Amniotic stem cell (primary cell): ENCODE data around the gene NT5M.

ENCODE experiments used
- DNase-seq: peaks from one replicate; lab custom pipeline; 2025; lab: John Stamatoyannopoulos, UW

Gene NT5M

DNA sequence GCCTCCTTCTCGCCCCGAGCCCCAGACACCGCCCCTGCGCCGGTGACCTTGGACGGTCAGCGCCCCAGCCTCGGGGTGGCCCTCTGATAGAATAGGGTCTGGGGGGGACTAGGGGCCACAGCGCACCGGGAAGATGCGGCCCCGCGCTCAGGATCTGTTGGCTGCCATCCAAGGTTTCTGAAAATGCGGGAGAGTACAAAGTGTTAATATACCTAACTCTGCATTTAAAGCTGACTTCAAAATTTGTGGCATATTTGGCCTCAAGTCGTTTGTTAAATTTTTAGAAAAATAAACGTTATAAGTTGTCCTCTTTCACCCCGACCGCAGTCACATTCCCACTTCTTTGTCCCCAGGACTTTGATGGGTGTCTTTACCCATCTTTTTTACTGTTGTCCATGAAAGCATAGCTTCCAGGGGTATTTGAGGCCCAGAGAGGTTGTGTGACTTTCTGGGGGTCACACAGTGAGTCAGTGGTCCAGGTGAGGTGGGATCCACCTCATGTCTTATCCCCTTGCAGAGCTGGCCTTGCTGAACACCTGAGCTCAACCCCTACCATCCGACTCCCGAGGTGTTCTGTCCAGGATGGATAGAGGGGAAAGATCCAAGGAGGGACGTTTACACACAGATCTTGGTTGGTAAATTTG is 796 bp downstream of the NT5M start:
- DNase-seq = no peak

DNA sequence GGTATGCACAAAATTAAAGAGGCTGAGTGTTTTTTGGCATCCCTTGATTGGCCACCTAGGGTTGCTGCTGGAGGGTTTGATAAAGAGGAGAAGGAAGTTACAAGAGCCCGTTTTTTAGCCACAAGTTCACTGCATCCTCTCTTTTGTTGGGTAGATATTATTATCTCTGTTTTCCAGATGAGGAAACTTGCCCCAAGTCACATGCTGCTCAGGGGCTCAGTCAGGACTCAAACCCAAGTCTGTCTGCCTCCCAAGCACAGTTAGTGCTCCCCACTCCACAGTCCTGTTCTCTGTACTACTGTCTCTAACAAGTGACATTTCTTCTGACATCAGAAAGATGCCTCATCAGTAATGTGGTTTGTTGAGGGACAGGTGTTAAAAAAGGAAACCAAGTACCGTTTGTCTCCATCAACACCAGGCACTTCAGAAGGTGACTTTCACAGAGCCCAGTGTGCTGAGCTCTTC is 1.4 kb downstream of the NT5M start:
- no peak for DNase-seq

DNA sequence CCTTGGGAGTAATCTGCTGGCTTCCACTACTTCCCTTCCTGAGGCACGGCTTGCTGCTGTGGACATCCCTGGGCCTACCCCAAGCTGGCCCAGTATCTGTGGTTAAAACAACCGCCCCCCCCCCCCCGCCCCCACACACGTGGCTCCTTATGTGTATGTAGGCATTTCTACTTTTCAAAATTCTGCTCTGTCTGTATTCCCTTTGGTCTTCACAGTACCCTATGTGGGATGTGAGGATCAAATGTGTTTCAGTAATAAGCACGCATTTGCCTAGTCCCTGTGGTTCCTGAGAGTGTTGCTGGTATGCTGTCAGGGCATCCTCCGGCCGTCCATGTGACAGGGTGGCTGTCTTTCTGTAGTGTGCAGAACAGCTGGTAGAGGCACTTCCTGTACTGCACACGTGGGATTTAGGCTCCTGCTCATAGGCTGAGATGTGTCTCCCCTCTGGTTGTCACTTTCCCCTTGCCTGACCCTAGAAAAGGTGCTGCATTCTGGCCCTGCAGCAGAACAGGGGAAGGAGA is 2.2 kb downstream of the NT5M start:
- DNase-seq = no peak

DNA sequence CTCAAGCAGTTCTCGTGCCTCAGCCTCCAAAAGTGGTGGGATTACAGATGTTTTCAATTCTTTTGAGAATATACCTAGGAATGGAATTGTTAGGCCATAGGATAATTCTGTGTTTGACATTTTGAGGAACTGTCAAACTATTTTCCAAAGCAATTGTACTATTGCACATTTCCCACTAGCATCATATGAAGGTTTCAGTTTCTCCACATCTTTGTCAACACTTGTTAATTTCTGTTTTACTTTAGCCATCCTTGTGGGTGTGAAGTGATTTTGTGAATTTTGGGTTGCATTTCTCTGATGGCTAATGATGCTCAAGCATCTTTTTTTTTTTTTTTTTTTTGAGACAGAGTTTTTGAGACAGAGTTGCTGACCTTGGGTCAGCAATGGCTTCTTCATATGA is 6.2 kb downstream of the NT5M start:
- no peak for DNase-seq

DNA sequence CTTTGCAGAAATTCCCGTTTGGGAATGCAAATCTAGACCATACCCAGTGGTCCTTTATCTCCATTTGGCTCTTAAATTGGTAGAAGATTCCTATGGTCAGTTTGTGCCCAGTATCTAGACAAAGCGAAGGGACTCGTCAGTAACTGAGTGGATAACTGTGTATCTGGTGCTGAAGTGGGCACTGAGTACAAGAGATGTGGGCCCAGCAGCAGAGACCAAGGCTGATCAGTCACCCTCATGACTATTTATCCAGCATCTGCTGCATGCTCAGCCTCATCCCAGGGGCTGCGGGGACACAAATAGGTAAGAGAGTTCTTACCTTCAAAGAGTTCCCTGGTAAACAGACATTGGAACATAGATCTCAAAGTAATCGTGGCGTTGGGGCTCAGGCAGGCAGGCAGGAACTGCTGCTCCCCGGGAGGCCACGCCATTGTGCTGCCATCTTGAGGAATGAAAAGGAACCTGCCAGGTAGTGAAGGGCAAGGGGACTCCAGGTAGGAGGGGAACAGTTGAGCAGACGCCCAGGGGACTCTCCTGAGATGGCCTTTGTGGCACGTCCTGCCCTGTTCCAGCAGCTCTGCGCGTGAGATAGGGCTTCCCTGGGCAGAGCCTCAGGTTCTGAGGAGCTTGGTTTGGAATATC is 10.3 kb downstream of the NT5M start:
- DNase-seq = no peak

DNA sequence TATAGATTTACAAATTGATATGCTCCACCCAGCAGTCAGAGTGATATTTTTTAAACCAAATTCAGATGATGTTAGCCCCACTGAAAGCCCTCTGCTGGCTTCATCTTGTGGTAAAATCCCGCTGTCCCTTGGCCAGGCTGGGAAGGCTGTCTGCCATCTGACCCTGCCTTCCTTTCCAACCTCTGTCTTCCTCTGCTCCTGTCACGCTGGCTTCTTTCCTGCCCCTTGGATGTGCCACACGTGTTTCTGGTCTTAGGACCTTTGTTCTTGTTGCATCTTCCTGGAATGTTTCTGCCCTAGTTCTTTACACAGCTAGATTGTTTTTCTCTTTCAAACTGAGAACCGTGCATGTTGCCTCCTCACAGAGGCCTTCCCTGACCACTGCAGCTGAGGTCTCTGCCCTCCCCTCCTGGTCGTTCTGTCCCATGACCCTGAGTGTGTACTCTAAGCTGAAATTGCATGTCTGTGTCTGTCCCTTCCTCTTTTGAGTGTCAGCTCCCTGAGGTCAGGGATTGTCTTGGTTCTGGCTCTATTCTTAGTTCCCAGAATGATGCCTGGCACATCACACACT is 11.4 kb downstream of the NT5M start:
- no peak for DNase-seq

DNA sequence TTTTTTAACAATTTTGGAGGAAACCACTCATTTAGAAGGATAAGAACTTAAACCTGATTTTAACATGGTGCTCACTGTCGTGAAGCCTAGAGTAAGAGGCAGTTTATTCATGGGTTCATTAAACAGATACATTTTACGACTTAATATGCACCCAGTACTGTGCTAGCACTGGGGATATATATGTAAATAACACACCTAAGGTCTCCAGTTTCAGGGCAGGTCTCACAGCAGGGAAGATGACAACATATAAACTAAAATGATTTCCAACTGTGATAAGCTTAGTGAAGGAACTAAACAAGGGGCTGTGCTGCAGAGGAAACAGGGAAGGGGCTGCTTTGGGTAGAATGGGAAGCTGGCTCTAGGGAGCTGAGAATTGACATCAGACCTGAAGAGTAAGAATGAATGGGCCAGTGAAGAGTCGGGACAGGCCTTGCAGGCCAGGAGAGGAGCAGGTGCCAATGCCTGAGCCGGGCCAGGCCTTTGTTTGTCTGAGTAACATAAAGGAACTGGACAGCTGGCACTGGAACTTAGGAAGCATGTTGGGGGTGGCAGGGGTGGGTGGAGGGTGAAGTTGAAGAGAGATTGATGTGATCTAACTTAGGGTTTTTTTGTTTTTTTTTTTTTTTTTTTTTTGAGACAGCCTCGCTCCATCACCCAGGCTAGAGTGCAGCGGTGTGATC is 12.1 kb downstream of the NT5M start:
- no peak for DNase-seq

DNA sequence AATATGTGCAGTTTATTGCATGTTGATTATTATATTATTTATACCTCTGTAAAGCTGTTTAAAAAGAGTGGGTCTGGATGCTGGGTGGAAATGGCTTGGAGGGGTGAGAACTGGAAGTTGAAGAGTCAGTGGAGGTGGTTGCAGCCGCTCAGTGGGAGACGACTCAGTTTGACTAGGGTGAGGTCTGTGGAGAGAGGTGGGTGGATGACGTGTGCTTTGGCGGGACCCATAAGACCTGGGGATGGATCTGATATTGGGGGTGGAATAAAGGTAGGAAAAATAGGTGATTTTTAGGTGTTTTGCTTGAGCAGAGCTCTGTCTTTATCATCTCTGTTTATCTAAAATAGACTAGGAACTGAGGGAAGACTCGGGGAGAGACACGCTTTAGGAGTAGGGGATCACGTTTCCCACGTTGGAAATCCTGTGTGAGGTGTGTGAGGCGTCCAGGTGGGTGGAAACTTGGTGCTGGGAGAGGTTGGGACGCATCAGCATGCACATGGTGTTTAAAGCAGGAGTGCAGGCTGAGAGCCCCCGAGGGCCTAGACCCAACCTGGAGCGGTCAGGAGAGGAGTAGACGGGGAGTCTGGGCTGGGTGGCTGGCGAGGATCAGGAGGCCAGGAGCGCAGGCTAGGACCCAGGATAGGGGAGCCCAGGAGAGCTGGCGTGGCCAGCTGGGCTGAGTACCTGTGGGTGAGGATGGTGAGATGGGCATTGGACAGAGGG is 17.2 kb downstream of the NT5M start:
- DNase-seq = no peak

DNA sequence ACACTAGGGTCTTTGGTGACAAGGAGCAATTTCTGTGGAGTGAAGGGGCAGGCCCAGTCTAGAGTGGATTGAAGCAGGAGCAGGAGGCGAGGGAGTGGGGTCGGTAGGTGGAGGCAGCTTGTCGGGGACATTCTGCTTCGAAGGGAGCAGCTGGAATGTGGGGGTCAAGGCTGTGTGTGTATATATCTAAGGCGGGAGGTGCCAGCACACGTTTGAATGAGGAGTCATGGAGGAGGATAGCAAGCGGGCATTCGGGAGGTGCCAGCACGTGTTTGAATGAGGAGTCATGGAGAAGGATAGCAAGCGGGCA is 17.7 kb downstream of the NT5M start:
- DNase-seq = no peak

DNA sequence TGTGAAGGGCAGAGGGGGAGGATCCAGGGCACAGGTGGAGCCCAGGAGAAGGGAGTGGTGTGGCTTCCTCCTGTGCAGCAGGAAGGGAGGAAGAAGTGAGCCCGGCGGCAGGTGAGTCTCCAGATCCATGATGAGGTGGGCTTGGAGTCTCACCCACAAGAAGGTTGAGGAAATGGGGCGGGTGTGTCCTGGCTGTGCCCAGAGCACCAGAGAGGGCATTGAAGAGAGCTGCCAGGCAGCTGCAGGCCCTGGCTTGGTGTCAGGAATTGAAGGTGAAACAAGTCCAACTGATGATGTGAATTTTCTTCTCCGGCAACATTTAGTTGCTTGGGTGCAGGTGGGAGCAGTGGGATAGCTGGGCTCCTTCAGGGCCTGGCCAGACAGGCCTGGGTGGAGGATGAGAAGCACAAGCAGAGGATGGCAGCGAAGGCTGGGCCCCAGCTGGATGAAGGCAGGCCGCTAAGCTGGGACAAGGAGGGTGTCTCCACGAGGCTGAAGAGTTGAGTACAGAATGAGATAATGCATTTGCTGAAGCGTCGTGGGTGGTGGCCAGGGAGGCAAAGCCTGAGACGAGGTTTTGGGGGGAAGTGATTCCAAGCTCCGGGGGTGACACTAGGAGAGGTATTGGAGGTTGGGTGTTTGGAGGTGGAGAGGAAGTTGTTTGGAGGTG is 18.3 kb downstream of the NT5M start:
- no peak for DNase-seq

DNA sequence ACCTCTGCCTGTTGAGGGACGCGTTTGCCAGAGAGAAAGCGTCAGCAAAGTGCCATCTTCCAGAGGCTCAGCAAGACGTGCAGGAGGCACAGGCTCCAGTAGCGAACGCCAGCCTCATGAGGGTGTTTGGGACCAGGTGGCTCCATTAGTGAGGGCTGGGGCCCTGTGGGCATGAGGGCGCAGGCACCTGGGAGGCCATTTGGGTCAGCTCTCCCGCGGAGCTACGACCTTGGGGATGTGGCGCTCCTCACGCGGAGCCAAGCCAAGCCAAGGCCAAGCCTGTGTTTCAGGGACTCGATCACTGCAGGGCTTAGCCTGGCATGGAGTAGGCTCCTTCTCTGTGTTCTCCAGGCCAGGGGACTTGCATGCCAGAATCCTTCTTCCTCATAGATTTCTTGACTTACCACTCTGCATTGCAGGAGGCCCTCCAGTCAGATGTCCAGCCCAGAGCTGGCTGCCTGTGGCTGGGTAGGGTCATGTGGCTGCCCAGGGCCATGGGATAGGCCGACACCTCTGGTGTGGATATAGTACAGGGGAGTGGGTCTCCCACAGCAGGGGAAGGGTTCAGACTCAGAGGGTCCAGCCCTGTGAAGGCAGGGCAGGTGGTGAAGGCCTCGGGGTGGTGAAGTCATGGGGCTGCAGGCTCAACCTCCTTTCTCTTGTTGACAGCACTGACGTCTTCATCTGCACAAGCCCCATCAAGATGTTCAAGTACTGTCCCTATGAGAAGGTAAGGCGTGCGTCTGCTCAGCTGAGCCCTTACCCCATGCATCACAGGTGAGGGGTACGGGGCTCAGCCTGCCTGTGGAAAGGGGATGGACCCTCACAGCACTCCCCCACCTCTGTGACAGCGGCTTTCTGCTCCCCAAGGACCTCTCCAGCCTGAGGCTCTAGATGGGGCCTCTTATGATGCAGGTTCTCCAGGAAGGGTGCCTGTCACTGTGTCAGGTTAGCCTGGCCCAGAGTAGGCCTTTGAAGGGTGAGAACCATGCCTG is 19.6 kb downstream of the NT5M start:
- no peak for DNase-seq

DNA sequence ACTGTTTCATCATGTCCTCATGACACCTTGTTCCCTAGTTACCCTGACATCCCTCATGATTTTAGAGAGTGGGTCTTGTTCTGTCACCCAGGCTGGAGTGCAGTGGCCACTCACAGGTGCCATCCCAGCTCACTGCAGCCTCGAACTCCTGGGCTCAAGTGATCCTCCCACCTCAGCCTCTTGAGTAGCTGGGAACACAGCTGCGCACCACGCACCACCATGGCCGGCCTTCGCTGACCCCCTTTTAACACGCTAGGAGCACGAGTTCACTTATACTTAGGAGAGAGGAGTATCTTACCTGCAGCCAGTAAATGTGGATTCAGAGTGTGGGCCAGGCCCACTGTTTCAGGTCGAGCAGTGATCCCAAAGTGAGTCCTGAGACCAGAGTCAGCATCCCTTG is 21.4 kb downstream of the NT5M start:
- no peak for DNase-seq

DNA sequence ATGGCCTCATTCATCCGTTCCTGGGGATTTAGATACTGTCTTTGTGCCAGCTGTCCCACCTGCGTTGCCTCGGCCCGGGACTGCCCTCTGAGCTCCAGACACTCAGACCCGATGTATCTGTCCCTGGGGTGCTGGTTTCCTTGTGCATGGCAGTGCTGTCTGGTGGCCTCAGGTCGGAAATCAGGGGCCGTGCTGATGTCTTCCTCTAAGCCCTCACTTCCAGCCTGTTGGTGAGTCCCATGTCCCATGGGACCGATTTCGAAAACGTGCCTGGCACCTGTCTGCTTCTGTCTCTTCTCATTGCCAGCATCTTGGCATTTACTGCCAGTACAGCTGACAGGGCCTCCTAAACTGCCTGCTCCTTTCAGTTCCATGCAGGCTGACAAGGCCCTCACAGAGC is 22.1 kb downstream of the NT5M start:
- DNase-seq = no peak

DNA sequence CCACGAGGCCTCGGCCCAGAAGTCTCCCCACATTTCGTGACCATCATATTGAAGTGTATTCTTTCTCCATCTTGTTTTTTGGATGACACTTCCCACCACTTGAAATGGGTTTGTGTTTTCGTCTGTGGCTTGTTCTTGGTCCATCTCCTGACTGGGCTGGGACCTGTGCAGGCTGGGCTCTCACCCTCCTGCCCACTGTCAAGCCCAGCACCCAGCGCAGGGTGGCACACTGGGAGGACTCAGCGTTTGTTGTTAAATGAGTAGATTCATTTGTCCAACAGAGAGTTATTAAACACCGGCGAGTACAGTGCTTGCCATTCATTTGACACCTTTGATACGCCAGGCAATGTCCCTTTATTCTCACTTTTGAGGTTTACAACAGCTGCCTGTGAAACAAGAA is 22.6 kb downstream of the NT5M start:
- no peak for DNase-seq

DNA sequence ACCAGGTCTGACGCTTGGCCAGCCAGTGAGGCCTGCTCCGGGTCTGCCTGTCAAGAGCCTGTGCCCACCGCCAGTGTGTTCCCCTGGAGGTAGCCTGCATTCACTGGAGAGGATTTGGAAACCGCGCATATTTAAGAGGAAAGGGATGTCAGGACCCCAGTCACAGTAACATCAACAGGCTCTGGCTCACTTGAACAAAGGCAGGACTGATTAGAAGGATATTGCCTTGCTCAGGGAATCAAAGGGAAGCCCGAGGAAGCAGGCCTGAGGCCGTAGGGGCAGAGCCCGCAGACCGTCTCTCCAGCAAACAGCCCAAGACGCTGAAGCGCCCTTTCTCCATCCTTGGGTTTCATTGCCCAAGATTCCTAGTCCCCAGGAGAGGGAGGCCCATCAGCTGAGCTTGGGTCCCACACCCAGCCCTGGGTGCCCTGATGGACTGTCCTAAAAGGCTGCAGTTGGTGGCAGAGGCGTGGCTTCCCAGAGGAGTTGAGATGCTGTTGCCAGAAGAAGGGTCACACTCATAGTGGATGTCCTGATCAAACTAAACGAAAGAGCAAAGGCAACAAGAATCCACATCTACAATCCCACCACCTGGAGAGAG is 23.2 kb downstream of the NT5M start:
- DNase-seq = no peak

DNA sequence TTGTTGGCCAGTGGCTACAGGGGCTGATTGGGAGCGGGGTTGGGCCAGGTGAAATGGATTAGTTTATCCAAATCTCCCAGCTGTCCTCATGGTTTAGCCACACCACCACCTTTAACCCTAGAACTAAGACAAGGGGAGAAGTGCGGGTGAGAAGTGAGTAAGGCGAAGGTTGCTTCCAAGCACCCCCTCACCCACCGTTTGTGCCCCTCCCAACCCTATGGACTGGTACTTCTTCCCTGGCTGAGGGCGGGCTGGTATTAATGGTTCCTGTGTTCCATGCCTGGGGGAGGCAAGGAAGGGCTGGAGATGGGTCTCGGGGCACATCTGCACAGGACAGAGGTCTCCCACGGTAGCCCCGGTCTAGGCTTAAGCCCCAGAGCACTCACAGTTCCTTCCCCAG is 25.1 kb downstream of the NT5M start:
- no peak for DNase-seq

DNA sequence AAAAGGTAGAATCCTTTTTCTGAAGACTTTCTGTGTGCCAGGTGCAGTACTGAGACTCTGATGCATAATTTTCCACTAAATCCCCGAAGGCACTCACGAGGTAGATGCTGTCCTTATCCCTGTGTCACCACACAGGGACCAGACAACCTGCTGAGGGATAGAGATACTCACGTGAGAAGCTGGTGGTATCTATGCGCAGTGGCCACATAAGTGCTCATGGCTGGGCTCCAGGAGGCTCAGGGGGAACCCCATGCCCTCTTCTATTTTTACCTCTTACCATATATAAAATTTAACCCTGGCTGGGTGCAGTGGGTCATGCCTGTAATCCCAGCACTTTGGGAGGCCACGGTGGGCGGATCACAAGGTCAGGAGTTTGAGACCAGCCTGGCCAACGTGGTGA is 38.3 kb downstream of the NT5M start:
- DNase-seq = no peak

DNA sequence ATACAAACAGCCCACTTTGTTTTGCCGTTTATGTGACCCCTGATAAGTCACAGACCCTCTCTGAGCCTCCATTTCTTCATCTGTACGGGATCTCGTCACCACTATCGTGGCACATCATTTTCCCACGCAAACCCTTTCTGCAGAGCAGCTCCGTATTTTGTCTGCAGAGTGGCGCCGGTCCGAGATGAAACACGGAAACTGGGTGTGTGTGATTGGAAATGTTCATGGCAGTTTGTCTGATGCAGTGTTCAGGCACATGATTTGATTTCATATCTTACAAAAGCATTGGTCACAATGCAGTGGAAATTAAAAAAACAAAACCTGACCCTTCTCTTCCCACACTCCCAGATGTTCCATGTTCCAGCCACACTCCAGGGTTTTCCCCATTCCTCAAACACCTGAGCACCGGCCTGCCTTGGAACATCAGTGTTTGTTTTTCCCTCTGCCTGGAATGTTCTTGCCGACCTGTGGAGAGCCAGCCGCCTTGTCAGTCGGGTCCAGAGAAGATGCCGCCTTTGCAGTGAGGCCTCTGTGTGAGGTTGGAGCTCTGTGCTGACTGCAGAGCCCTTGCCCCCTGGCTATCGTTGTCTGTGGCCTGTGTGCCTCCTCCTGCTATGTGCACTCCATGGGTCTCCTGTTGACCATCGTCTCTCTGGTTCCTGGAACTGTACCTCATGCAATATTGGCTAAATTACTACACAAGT is 39.2 kb downstream of the NT5M start:
- no peak for DNase-seq

DNA sequence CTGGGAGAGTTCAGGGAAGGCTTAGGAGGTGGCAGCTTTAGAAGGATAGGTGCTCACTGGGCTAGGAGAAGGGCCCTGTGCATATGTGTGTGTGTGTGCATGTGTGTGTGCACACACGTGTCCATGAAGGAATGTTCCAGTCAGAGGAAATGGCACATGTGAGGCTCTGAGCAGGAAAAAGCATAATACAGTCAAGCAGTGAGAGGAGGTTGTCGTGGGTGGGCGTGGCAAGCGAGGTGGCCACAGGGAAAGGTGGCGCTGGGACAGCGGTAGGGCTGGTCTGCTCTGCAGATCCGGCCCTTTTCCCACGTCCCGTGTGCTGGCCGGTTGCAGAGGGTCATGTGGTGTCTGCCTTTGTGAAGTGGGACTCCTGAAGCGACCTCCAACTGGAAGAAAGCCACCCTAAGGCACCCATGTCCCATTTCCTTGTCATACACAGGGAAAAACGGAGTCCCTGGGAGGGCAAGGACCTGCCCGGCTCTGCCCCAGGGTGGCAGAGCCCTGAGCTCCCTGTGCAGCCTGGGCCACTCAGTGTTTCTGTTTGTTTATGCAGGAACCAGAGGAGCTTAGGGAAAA is 40.1 kb downstream of the NT5M start:
- DNase-seq = no peak
